IPS DF 19.7 (cell line): ENCODE data around the gene MYO16.
"Not testable (repeated sequence)": the region's sequence is repeated elsewhere in the genome, so short reads cannot be mapped to it uniquely, and the experiment has no call there.

Experiments used
- DNase-seq: peaks from one replicate; pipeline ENCODE4 v3.0.0-alpha.2; 2013; ENCODE audit warnings: low read depth, low spot score

MYO16 gene

GRCh38 chr13:108878732-108879131 lies 249.3 kb downstream of the MYO16 start:
- no peak for DNase-seq

- DNase-seq: no peak
These were observed 260.0 kb downstream of the MYO16 start for GRCh38 chr13:108889324-108889984.

- no peak for DNase-seq
These were observed 265.9 kb downstream of the MYO16 start for GRCh38 chr13:108895220-108895704.

GRCh38 chr13:108897955-108898354 lies 268.5 kb downstream of the MYO16 start:
- no peak for DNase-seq

- DNase-seq: no peak
These were observed 273.2 kb downstream of the MYO16 start for GRCh38 chr13:108902405-108903155.

- no peak for DNase-seq
These were observed 274.2 kb downstream of the MYO16 start for GRCh38 chr13:108903613-108904012.

- no peak for DNase-seq
These were observed 282.4 kb downstream of the MYO16 start for GRCh38 chr13:108911807-108912206.

- not testable (repeated sequence) for DNase-seq
These were observed 284.3 kb downstream of the MYO16 start for GRCh38 chr13:108913731-108914130.

- DNase-seq: no peak
These were observed 285.8 kb downstream of the MYO16 start for GRCh38 chr13:108915095-108915633.

- peak; percentile 25 for DNase-seq
These were observed 286.5 kb downstream of the MYO16 start for GRCh38 chr13:108915634-108916512.

GRCh38 chr13:108917581-108917980 lies 288.2 kb downstream of the MYO16 start:
- no peak for DNase-seq

- DNase-seq: no peak
These were observed 289.9 kb downstream of the MYO16 start for GRCh38 chr13:108919036-108919907.

GRCh38 chr13:108920137-108920536 lies 290.7 kb downstream of the MYO16 start:
- DNase-seq: no peak

GRCh38 chr13:108921238-108921637 lies 291.8 kb downstream of the MYO16 start:
- no peak for DNase-seq

- DNase-seq: no peak
These were observed 292.7 kb downstream of the MYO16 start for GRCh38 chr13:108922108-108922507.

- DNase-seq: no peak
These were observed 294.1 kb downstream of the MYO16 start for GRCh38 chr13:108923386-108924047.

GRCh38 chr13:108924134-108924533 lies 294.7 kb downstream of the MYO16 start:
- no peak for DNase-seq

- DNase-seq: no peak
These were observed 295.1 kb downstream of the MYO16 start for GRCh38 chr13:108924541-108924940.

- DNase-seq: no peak
These were observed 295.7 kb downstream of the MYO16 start for GRCh38 chr13:108925070-108925469.

GRCh38 chr13:108926862-108927261 lies 297.5 kb downstream of the MYO16 start:
- DNase-seq: no peak
